Endometrium (tissue), 2 donors: ENCODE measurements around the gene C14orf93.
"Not testable (repeated sequence)": the region's sequence is repeated elsewhere in the genome, so short reads cannot be mapped to it uniquely, and the experiment has no call there.

ENCODE experiments used
- FAIRE-seq: peaks from 2 replicates; lab custom pipeline; 2012; peaks lifted over from hg19 to GRCh38; lab: Jason Lieb, UNC
- donor health status: control.
- donor health status: control.

Gene C14orf93

DNA sequence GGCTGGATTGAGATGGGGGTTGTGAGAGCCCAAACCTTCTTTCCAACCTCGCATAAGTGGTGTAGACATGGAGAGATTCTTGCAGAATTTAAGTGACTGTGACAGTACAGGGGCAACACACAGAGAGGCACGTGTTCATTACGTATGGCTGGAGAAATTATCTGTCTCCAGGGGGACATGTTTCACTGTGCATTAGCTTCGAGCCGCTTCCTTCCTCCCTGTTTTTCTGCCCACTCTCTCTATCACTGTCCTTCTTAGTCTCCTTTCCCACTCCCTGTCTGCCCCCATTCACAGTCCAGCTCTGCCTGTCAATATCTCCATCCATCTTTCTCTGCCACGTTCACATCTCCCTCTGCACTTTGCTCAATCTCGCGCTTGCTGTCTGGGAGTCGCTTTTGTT, 11.5 kb upstream of the C14orf93 start:
- no peak for FAIRE-seq

DNA sequence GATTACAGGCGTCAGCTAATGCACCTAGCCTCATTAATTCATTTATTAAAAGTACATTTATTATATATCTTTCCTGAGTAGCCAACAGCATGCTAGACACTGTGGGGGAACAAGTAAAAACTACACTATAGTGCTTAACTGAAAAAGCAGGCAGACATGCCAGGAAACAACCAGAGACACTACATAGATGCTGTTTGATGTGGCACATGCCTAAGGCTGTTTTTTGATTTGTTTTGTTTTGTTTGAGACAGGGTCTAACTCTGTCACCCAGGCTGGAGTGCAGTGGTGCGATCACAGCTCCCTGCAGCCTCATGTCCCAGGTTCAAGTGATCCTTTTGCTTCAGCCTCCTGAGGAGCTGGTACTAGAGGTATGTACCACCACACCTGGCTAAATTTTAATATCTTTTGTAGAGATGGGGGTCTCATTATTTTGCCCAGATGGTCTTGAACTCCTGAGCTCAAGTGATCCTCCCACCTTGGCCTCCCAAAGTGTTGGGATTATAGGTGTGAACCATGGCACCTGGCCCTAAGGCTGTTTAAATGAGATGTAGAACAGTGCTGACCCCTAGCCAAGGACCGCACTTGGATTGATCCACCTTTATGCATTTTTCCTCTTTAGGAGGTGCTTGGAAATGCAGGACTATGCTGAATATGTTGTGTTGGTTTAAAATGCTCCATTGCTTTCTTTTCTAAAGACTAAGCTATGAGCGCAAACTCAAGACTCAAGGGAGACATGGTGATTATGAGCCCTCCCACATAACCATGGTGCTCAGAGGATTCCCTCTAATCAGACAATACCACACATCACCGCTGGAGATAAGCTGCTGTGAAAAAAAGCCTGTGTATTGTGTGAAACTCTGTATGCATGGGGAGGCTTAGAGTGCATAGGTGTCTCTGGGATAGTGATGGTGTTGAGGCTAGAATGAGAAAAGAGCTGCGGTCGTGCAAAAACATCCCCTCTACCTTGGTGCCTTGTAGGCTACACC, 10.5 kb upstream of the C14orf93 start:
- no peak for FAIRE-seq

DNA sequence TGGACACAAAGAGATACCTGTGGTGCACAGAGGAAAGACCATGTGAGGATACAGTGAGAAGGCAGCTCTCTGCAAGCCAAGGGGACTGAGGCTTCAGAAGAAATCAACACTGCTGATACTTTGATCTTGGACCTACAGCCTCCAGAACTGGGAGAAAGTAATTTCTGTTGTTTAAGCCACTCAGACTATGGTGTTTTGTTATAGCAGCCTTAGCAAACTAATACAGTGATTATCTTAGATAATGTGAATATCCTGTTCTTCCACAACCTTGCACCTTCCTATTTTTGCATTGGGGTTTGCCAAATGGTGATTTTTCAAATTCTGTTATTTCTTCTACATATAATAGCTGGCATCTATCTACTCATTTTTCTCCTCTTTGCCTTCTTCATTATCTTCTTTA, 8.2 kb upstream of the C14orf93 start:
- FAIRE-seq: no peak

DNA sequence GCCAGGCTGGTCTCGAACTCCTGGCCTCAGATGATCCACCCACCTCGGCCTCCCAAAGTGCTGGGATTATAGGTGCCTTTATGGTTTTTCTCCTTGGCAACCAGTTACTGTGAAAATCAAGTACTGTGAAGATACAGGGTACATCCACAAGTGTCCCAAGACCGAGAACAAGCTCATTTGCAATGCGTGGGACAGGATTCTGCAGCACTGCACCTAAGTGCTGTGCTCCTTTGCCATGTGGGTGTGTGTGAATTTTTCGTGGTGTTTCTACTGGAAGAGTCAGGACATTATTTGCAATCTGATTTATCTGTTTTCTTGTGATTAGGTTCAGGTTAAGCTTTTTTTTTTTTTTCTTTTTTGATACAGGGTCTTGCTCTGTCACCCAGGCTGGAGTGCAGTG, 7.1 kb upstream of the C14orf93 start:
- FAIRE-seq: no peak

DNA sequence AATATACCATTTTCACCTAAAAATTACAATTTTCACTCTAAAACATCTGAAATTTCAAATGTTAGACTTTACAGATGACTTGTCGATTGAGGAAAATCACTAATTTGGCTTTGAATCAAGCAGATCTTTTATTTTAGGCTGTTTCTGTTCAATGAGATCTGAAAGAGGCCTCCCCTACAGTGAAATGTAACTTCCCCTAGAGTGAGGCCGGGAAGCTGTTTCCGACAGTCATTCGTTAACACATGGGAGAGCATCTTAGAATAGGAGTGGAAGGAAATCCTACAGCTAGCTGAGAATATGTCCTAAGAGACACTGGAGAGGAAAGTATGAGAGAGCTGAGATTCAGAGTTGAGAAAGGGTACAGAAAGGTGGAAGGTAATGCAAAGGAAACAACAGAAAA, 5.7 kb upstream of the C14orf93 start:
- FAIRE-seq: no peak

DNA sequence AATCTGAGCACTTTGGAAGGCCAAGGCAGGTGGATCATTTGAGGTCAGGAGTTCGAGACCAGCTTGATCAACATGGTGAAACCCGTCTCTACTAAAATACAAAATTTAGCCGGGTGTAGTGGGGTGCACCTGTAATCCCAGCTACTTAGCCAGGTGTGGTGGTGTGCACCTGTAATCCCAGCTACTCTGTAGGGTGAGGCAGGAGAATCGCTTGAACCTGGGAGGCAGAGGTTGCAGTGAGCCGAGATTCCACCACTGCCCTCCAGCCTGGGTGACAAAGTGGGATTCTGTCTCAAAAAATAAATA, 3.8 kb upstream of the C14orf93 start:
- not testable (repeated sequence) for FAIRE-seq

DNA sequence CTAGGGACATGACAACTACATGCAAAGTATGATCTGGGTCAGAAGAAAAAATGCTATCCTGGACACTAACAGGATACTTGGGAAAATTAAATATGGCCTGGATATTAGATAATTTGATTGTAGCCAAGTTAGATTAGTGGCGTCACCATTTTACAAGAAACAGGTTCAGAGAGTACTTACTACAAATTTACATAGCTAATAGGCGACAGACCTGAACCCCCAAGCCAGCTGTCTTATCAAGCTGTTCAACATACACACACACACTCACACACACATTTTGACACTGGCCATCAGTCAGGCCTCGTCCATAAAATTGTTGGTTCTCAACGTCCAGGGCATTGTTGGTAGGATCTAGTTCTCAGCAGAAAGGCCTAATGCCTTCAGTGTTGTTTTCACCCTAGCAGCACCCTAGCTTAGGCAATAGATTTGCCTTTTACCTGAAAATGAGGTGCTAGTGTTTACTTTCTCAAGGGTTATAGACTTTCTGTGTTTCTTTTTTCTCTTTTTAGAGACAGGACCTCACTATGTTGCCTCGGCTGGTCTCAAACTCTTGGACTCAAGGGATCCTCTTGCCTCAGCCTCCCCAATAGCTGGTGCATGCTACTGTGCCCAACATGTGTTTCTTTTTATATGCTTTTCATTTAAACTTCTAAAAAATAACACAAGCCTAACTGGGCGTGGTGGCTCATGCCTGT, 3.3 kb upstream of the C14orf93 start:
- no peak for FAIRE-seq

DNA sequence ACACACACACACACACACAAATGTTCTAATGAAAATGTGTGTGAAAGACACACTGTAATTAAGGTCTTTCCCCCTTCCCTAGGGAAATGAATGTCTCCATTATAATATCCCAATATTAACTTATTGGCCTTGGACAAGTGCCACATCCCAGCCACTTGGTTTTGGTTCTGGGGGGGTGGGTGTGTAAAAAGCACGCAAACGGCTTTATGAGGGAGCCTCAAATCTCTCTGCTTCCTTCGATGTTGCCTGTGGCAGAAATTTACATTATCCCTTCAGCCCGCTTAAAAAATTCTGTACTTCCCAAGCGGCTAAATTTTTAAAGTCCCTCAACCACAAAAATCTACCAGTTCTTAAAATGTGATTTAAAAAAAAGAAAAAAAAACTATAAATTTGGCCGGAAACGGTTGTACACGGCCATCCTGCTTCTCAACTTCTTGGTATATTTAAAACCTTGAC, 432 bp downstream of the C14orf93 start:
- FAIRE-seq: no peak

DNA sequence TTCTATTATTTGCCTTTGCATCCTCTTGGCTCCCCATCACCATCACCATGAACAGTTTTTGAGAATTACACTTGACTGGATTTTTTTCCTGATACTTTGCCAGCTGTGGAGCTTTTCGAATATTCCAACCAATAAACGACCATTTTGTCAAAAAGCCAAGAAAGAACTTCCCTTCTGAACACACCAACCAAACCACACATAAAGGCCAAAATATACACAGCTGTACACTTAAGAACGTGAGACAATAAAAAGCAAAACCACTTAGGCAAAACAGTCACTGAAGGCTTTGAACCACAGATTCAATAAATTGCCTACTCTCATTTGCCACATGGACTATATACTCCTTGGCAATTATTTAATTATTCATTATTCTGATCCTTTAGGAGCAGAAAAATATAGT, 1.1 kb downstream of the C14orf93 start:
- FAIRE-seq: no peak

DNA sequence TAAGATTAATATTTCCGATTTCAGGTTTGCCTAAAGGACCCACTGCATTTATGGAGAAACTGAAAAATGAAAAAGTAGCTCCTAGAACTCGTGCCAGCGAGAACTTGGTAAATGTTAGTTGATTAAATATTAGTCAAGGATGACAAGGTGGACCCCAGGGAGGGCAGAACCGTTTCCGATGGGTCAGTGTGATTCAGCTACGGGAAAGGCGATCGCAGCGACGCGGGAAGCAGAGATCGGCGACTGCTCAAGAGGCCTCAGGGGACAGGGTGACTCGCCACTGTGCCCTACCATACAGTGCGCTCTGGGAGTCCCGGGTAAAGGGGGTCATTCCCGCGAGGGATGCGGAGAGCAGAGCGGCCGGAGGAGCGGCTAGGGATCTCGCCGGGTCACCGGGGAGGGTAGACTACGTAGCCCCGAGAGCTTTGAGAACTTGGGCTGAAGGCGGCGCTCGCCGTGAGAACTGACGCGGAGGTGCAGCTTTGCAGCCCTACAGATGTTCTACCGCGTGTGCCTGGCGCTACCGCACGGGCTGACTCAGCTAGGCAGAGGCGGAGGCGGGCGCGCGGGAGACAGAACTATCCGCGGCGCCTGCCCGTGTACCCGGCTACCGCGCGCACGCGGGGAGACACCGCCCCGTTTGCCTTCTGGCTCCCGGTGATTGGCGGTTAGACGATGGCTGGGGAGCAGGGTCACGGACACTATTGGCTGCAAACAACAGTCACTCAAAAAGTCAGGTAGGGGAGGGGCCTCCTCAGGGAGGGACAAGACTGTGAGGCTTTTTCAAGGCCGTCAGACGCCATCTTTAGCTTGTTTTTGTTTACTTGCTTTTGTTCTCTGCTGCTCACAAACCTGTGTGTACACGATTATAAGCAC, 3.2 kb downstream of the C14orf93 start:
- peak; percentile 85 for FAIRE-seq

DNA sequence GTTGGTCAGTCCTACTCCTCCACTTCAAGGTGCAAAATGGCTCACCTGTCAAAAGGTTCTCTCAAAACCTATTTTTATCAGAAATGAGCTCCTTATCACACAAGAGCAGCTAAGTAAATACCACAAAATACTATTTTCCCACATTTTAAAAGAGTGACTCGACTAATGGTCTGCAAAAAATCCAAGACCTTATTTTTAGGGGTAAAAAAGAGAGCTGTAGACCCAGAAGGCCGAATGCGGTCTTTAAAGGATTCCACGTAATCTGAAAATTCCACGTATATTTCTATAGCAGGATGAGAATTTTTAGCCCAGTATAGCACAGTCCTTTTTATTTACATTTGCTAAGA, 3.8 kb downstream of the C14orf93 start:
- no peak for FAIRE-seq

DNA sequence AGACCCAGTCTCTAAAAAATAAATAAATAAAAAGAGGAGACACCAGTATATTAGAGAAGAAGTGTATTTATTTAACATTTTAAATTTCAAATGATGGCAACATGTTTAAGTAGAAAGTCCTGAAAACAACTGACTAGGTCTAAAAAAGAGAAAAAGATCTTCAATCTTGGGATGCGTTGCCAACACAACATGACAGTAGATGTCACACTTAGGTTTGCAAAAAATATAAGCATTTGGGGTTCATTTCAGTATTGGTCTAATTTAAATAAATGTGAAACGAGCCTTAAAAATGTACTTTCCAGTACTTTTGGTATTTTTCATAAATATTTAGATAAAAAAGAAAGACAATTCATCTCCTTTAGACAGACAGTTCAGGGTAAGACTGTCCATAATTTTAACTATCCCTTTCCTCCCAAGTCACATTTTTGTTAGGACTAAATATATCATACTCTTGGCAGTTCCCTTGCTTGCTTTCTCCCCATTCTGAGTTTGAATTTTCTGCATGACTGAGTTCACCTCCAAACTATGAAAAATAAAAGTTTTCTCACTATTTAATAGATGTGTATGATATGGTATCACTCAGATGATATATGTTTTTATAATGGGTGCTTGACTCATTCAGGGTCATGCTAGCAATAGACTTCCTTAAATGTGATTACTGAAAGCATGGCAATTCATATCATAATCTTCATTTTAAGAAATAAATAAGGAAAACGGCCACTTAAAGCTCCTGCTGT, 4.3 kb downstream of the C14orf93 start:
- no peak for FAIRE-seq

DNA sequence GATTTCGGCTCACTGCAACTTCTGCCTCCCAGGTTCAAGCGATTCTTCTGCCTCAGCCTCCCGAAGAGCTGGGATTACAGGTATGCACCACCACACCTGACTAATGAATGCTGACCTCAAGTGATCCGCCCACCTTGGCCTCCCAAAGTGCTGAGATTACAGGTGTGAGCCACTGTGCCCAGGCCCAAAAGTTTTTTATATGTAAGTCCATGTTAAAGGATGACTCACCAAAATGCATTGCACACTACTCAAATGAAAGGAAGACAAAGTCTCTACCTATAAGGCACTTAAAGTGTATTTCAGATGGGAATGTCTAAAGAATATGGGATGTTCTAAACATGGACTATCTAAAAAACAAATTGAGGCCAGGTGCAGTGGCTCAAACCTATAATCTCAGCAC, 5.7 kb downstream of the C14orf93 start:
- FAIRE-seq: not testable (repeated sequence)

DNA sequence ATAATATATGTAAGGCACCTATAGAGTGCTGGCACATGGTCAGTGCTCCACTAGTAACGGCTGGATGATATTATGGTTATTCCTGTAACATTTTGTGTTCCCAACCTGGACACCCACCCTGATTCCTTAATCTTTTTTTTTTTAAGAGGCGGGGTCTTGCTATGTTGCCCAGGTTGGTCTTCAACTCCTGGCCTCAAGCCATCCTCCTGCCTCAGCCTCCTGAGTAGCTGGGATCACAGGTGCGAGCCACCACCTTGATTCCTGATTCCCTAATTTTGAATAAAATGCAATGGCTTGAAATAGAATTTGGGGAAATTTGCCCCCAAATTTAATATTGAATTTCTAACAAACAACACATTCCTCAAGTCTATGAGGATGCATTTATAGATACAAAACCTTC, 7.4 kb downstream of the C14orf93 start:
- no peak for FAIRE-seq

DNA sequence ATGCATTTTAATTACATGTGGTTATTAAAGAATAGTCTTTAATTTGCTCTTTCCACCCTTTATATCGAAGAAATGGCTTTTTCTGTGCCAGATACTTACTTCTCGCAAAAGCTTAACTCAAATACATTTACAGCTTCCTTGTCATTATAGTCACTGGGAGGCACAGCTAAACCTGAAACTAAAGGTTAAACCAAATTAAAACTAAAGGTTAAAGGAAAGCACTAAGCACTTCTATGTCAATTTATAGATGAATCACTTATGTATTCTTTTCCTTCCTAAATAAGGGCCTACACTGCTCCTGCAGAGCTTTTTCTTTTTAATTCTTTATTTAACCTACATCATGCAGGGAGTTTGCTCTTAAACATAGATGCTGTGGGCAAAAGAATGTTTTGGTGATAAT, 9.1 kb downstream of the C14orf93 start:
- no peak for FAIRE-seq

DNA sequence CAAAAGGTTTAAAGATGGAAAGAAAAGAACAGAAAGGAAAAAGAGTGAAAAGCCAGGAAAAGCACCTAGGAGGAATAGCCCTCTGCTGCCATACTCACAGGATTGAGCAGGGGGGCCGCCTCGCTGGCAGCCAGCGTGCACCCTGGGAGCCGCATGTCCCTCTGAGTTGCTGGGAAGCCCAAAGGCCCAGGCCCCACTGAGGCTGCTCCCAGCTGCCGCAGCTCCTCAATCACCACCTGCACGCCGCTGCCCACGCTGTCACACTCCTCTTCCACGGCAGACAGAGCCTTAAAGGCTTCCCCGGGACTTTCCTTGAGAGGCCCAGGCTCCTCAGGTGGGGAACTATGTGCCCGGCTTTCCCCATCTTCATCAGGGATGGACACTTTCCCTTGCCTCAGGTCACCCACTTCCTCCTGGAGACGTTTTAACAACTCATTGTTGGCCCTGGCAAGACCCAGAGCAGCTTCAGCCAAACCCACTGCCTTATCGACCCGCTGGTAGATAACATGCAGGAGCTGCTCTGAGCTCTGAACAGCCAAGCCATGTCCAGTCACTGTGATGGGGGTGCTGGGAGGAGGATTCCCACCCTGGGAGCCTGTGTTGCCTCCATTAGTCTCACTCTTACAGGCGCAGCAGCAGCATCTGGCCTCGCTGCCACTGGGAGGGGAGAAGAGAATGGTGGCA, 11.5 kb downstream of the C14orf93 start:
- no peak for FAIRE-seq

DNA sequence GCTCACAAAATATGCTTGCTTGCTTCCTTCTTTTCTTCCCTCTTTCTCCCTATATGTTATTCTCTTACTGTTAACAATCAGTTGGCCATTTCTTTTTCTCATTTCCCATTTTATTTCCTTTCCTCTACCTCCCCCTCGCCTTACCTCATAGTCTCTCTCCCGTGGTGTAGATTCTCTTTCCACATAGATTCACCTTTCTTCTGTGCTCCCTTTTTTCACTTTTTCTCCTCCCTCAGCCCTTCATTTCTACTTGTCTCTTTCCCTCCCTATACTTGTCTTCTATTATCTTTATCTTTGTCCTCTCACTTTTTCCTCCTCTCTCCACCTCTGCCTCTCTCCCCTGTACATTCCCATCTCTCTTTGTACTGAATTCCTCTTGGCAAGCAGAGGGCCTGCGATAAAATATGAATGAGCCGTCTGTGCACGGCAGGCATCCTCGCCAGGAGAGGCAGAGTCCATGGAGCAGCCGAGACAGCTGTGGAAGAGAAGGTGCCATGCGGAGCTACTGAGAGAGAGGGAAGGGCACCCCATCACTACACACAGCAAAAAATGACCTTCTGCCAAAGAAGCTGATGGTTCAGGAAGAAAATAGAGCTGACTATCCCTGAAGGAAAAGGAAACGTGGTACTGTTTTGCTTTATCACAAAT, 12.1 kb downstream of the C14orf93 start:
- no peak for FAIRE-seq

DNA sequence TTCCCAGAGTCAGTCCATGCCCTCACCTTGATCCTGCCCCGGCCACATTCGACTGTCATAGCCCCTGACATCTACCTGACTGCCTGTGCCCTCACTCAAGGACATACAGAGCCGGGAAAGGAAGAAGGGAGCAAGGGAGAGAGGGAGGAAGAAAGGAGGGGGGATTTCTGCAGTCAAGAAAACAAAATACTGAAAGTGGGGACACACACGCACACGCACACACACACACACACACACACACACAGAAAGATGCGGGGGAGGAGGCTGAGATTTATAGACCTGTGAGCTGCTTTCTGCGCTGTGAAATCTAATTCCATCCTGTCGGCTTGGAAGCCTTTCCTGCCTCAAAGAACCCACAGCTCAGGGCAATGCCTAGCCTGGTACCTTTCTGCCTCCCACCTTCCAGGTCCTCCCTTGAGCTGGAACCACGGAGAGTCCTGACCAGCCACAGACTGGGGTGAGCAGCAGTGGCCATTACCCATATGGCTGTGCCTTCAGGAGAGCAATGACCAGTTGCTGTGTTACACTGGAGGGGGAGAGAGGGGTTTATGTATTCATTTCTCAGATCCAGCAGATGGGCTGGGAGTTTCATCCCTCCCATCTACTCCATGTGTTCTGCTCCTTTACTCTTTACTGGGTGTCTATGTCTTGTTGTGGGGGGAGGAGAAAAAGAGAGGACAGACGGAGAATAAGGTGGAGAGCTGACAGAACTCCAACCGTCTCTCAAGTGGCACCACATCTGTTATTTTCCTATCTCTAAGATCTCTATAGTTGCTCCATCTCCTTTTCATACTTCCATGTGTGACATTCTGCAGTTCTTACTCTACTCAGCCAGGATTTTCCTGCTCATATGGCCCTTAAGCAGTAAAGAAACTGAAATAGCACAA, 12.9 kb downstream of the C14orf93 start:
- FAIRE-seq: no peak

DNA sequence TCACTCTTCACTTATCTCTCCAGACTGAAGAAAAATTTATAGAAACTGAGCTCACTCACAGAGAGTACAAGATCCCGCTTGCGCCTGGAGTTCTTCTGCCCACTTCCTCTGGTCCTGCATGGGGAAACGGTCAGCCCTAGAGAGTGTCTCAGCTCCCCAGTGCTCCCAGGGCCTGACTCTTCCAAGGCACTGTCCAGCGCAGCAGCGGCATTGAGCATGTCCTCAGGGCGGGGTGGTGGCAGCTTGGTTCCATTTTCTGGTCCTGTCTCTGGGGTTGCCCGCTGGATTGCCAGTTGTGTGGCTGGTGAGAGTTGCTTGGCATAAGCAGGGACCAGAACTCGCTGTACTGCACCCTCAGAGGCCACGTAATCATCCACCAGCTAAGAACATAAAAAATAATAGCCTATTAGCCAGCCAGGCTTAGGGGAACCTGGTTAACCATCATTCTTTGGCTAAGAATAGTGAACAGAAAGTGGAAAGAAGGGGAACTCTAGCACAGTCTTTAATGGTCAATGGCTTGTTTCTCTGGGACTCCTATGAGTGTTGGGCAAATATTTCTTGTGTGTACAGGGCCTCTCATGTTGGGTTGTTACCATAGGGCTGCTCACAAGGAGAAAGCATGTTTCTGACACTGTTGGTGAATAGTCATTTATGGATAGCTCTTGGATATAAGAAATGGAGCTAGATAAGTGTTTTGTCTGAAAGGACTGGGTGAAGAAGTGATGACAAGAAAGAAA, 13.9 kb downstream of the C14orf93 start:
- no peak for FAIRE-seq
